Neural cell (in vitro differentiated cells): Measurements from ENCODE around the gene TEFM. TPM values are rescaled to one million over a fixed set of nuclear protein-coding genes. Genes with fewer than 3 reads are reported as not detected.

Experiments
- H2AFZ ChIP-seq: fragments of 200-600, 300-800 bp; sonication (generic), shearing (Covaris generic); 2 replicates; pipeline ENCODE4 v1.6.0; 2014; ENCODE audit warnings: low read depth, mild to moderate bottlenecking, antibody characterized with exemption, low read length, moderate library complexity
- H3F3A ChIP-seq: fragments of 200-600 bp; shearing (Covaris generic); 2 replicates; pipeline ENCODE4 v1.6.1; 2016; ENCODE audit warnings: mild to moderate bottlenecking, moderate library complexity, mixed read lengths, antibody characterized with exemption, low read length; ENCODE audit not compliant: insufficient read depth, poor library complexity, severe bottlenecking
- H3K27ac ChIP-seq: fragments of 200-600, 300-800 bp; sonication (generic), shearing (Covaris generic); 2 replicates; pipeline ENCODE4 v1.5.1; 2014; ENCODE audit warnings: mild to moderate bottlenecking, low read length, moderate library complexity
- H3K27me3 ChIP-seq: fragments of 300-800, 200-600 bp; sonication (generic), shearing (Covaris generic); 2 replicates; pipeline ENCODE4 v1.6.0; 2014; ENCODE audit warnings: mild to moderate bottlenecking, low read depth, low read length, moderate library complexity; ENCODE audit not compliant: insufficient read depth
- H3K36me3 ChIP-seq: fragments of 300-800, 200-600 bp; sonication (generic), shearing (Covaris generic); 2 replicates; pipeline ENCODE4 v1.5.1; 2014; ENCODE audit warnings: mild to moderate bottlenecking, antibody characterized with exemption, low read length, moderate library complexity; ENCODE audit not compliant: insufficient read depth
- H3K4me2 ChIP-seq: fragments of 300-800, 200-600 bp; sonication (generic), shearing (Covaris generic); 2 replicates; pipeline ENCODE4 v1.6.0; 2014; ENCODE audit warnings: mild to moderate bottlenecking, low read length
- H3K4me3 ChIP-seq: fragments of 300-800, 200-600 bp; sonication (generic), shearing (Covaris generic); 2 replicates; pipeline ENCODE4 v1.5.1; 2014; ENCODE audit warnings: mild to moderate bottlenecking, low read length, moderate library complexity
- H3K79me2 ChIP-seq: fragments of 200-600 bp; shearing (Covaris generic); replicated peaks from 2 replicates; pipeline ENCODE4 v1.6.0; 2014; ENCODE audit warnings: mild to moderate bottlenecking, low read length, moderate library complexity; ENCODE audit not compliant: insufficient read depth
- H3K9ac ChIP-seq: fragments of 300-800, 200-600 bp; sonication (generic), shearing (Covaris generic); 2 replicates; pipeline ENCODE4 v1.6.1; 2016; ENCODE audit warnings: mild to moderate bottlenecking, low read length, mixed read lengths
- H3K9me2 ChIP-seq: fragments of 200-600 bp; shearing (Covaris generic); 2 replicates; pipeline ENCODE4 v1.6.1; 2016; ENCODE audit warnings: mild to moderate bottlenecking, low read length, mixed read lengths; ENCODE audit not compliant: insufficient read depth
- H3K9me3 ChIP-seq: fragments of 200-600, 300-800 bp; sonication (generic), shearing (Covaris generic); 2 replicates; pipeline ENCODE4 v1.6.1; 2016; ENCODE audit warnings: mild to moderate bottlenecking, mixed run types, low read length, moderate library complexity, mixed read lengths
- H4K20me1 ChIP-seq: fragments of 200-600 bp; shearing (Covaris generic); 2 replicates; pipeline ENCODE4 v1.6.1; 2016; ENCODE audit warnings: mild to moderate bottlenecking, mixed run types; ENCODE audit not compliant: insufficient read depth
- EP300 ChIP-seq: fragments of 450-650 bp; conservative IDR thresholded peaks from 2 replicates; pipeline ENCODE4 v1.6.1; 2014; ENCODE audit warnings: antibody characterized with exemption, mild to moderate bottlenecking, moderate library complexity; ENCODE audit not compliant: poor library complexity, severe bottlenecking
- EZH2 ChIP-seq: fragments of 200-600, 300-800 bp; shearing (Covaris generic), sonication (generic); IDR thresholded peaks from 2 replicates; pipeline ENCODE4 v1.6.1; 2014; ENCODE audit warnings: antibody characterized with exemption, low read length, borderline replicate concordance, mild to moderate bottlenecking; ENCODE audit not compliant: insufficient read depth, poor library complexity, severe bottlenecking
- MXI1 ChIP-seq: fragments of 450-650 bp; conservative IDR thresholded peaks from 2 replicates; pipeline ENCODE4 v1.6.1; 2014; ENCODE audit warnings: antibody characterized with exemption, mild to moderate bottlenecking; ENCODE audit not compliant: poor library complexity, severe bottlenecking
- POLR2AphosphoS5 ChIP-seq: IDR thresholded peaks from 2 replicates; pipeline ENCODE4 v1.6.1; 2012
- RAD21 ChIP-seq: fragments of 450-650 bp; conservative IDR thresholded peaks from 2 replicates; pipeline ENCODE4 v1.6.1; 2014; ENCODE audit warnings: antibody characterized with exemption, mild to moderate bottlenecking, moderate library complexity
- SMC3 ChIP-seq: fragments of 450-650 bp; conservative IDR thresholded peaks from 2 replicates; pipeline ENCODE4 v1.6.1; 2014; ENCODE audit warnings: antibody characterized with exemption, mild to moderate bottlenecking, moderate library complexity; ENCODE audit not compliant: poor library complexity
- TAF1 ChIP-seq: IDR thresholded peaks from 2 replicates; pipeline ENCODE4 v1.6.1; 2012; ENCODE audit warnings: low read depth
- polyA plus RNA-seq: library from polyadenylated mRNA; depleted of rRNA; stranded (reverse); fragments of >200 nt; gene quantifications from 2 replicates; pipeline ENCODE4 v1.2.3, GENCODE V29; 2014
- TF ChIP-seq, protein P1 (sequence below): IDR thresholded peaks from 2 replicates; pipeline ENCODE4 v1.6.1; 2012; ENCODE audit warnings: borderline replicate concordance
- TF ChIP-seq, protein P2 (sequence below): fragments of 450-650 bp; IDR thresholded peaks from 2 replicates; pipeline ENCODE4 v1.5.1; 2014; ENCODE audit warnings: antibody characterized with exemption, mild to moderate bottlenecking, moderate library complexity; ENCODE audit not compliant: poor library complexity, severe bottlenecking

The TEFM gene
- polyA plus RNA-seq, 1 donor from 2014 or later, result 15.2 TPM

DNA sequence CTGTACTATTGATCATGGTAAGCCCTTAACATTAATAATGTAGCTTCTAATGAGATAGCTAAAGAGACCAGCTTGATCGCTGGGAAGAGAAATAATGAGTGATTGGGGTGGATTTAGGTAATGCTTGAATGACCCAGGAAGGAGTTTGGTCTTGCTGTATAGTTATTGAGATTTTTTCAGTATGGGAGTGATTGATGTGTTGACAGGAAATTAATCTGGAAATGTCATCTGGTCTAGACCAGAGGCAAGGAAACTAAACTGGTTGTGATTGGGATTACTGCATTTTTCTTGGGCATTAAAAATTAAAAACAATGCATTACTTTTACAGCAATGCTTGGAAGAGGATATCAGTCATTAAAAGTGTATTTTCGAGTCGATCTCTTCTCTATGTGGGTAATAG, 11.8 kb downstream of the TEFM start:
- no peak overlapping the region for H3K4me3 ChIP-seq
- H3K27ac ChIP-seq, result no peak overlapping the region
- no peaks in the 10 kb centered on the region for H3K27me3 ChIP-seq
- no peaks in the 10 kb centered on the region for H4K20me1 ChIP-seq
- H3K9me2 ChIP-seq, result no peaks in the 10 kb centered on the region
- H3K9ac ChIP-seq, result no peak overlapping the region
- H3K4me2 ChIP-seq, result no peak overlapping the region
- no peaks in the 10 kb centered on the region for H3K9me3 ChIP-seq
- H3K36me3 ChIP-seq, result no peaks in the 10 kb centered on the region
- TF ChIP-seq EZH2, result no peak
- no peak for TF ChIP-seq SMC3
- TF ChIP-seq TAF1, result no peak
- TF ChIP-seq RAD21, result no peak
- TF ChIP-seq MXI1, result no peak
- TF ChIP-seq EP300, result no peak
- TF ChIP-seq, protein P1, sequence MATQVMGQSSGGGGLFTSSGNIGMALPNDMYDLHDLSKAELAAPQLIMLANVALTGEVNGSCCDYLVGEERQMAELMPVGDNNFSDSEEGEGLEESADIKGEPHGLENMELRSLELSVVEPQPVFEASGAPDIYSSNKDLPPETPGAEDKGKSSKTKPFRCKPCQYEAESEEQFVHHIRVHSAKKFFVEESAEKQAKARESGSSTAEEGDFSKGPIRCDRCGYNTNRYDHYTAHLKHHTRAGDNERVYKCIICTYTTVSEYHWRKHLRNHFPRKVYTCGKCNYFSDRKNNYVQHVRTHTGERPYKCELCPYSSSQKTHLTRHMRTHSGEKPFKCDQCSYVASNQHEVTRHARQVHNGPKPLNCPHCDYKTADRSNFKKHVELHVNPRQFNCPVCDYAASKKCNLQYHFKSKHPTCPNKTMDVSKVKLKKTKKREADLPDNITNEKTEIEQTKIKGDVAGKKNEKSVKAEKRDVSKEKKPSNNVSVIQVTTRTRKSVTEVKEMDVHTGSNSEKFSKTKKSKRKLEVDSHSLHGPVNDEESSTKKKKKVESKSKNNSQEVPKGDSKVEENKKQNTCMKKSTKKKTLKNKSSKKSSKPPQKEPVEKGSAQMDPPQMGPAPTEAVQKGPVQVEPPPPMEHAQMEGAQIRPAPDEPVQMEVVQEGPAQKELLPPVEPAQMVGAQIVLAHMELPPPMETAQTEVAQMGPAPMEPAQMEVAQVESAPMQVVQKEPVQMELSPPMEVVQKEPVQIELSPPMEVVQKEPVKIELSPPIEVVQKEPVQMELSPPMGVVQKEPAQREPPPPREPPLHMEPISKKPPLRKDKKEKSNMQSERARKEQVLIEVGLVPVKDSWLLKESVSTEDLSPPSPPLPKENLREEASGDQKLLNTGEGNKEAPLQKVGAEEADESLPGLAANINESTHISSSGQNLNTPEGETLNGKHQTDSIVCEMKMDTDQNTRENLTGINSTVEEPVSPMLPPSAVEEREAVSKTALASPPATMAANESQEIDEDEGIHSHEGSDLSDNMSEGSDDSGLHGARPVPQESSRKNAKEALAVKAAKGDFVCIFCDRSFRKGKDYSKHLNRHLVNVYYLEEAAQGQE, result no peak
- TF ChIP-seq, protein P2, sequence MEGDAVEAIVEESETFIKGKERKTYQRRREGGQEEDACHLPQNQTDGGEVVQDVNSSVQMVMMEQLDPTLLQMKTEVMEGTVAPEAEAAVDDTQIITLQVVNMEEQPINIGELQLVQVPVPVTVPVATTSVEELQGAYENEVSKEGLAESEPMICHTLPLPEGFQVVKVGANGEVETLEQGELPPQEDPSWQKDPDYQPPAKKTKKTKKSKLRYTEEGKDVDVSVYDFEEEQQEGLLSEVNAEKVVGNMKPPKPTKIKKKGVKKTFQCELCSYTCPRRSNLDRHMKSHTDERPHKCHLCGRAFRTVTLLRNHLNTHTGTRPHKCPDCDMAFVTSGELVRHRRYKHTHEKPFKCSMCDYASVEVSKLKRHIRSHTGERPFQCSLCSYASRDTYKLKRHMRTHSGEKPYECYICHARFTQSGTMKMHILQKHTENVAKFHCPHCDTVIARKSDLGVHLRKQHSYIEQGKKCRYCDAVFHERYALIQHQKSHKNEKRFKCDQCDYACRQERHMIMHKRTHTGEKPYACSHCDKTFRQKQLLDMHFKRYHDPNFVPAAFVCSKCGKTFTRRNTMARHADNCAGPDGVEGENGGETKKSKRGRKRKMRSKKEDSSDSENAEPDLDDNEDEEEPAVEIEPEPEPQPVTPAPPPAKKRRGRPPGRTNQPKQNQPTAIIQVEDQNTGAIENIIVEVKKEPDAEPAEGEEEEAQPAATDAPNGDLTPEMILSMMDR, result no peak
- TF ChIP-seq POLR2AphosphoS5, result no peak
- H2AFZ ChIP-seq, result no peak overlapping the region
- H3K79me2 ChIP-seq, result no peaks in the 10 kb centered on the region
- no peaks in the 10 kb centered on the region for H3F3A ChIP-seq

DNA sequence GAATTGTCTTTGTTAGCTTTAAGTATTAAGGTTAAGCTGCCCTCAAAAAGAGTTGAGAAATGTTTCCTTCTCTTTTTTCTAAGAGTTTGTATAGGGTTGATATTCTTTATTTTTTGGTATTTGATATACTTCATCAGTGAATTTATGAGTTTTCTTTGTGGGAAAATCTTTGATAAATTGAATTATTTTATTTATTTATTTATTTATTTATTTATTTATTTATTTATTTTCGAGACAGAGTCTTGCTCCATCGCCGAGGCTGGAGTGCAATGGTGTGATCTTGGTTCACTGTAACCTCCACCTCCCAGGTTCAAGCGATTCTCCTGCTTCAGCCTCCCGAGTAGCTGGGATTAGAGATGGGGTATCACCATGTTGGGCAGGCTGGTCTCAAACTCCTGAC, 19.9 kb downstream of the TEFM start:
- Histone ChIP-seq H2AFZ (no peak overlapping the region), H3K79me2 (no peaks in the 10 kb centered on the region), H3K9me3 (no peaks in the 10 kb centered on the region), H3K4me2 (no peak overlapping the region), H3F3A (no peaks in the 10 kb centered on the region), H3K4me3 (no peak overlapping the region), H3K9me2 (no peaks in the 10 kb centered on the region), H3K9ac (no peak overlapping the region), H3K27me3 (no peaks in the 10 kb centered on the region), H3K36me3 (no peaks in the 10 kb centered on the region), H3K27ac (no peak overlapping the region), H4K20me1 (no peaks in the 10 kb centered on the region)
- no peak for TF ChIP-seq SMC3

DNA sequence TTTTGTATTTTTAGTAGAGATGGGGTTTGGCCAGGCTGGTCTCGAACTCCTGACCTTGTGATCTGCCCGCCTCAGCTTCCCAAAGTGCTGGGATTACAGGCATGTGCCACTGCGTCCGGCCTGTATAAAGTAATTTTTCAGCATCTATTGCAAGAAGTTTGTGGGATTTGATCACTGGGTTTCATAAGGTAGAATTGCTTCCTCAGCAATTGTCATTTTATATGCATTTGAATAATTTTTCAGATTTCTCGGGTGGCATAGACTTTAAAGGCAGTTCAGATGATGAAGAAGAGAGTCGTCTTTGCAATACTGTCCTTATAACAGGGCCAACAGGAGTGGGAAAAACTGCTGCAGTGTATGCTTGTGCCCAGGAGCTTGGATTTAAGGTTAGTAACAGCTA, 37.0 kb downstream of the TEFM start:
- Histone ChIP-seq H3K9me2 (no peaks in the 10 kb centered on the region), H3F3A (no peaks in the 10 kb centered on the region), H3K27me3 (no peaks in the 10 kb centered on the region), H3K9me3 (no peaks in the 10 kb centered on the region), H2AFZ (no peak overlapping the region), H3K4me2 (no peak overlapping the region), H3K4me3 (no peak overlapping the region), H3K9ac (no peak overlapping the region), H4K20me1 (no peaks in the 10 kb centered on the region), H3K79me2 (no peaks in the 10 kb centered on the region), H3K27ac (no peak overlapping the region), H3K36me3 (no peaks in the 10 kb centered on the region)
- no peak for TF ChIP-seq EZH2
- TF ChIP-seq, protein P2, result no peak
- no peak for TF ChIP-seq MXI1
- TF ChIP-seq POLR2AphosphoS5, result no peak
- TF ChIP-seq TAF1, result no peak
- no peak for TF ChIP-seq EP300
- no peak for TF ChIP-seq SMC3
- TF ChIP-seq, protein P1, result no peak
- TF ChIP-seq RAD21, result no peak
